Smooth muscle cell (in vitro differentiated cells): Measurements from ENCODE around the gene NPY1R. TPM values are rescaled to one million over a fixed set of nuclear protein-coding genes. Genes with fewer than 3 reads are reported as not detected.

Source experiments
- DNase-seq: peaks from one replicate; lab custom pipeline; 2025; ENCODE audit not compliant: unreplicated experiment; lab: John Stamatoyannopoulos, UW
- H2AFZ ChIP-seq: fragments of 200-600 bp; sonication (generic); 2 replicates; pipeline ENCODE4 v1.6.0; 2016; ENCODE audit warnings: antibody characterized with exemption, low read depth, mild to moderate bottlenecking
- H3F3A ChIP-seq: fragments of 200-600 bp; sonication (generic); 2 replicates; pipeline ENCODE4 v1.6.0; 2017; ENCODE audit warnings: antibody characterized with exemption, low read depth
- H3K27ac ChIP-seq: fragments of 200-600 bp; sonication (generic); 2 replicates; pipeline ENCODE4 v1.5.1; 2016; ENCODE audit warnings: low read depth, mild to moderate bottlenecking
- H3K27me3 ChIP-seq: fragments of 200-600 bp; sonication (generic); 2 replicates; pipeline ENCODE4 v1.6.1; 2016; ENCODE audit warnings: low read depth, mild to moderate bottlenecking
- H3K36me3 ChIP-seq: fragments of 200-600 bp; sonication (generic); 2 replicates; pipeline ENCODE4 v1.5.1; 2016; ENCODE audit warnings: low read depth
- H3K4me1 ChIP-seq: fragments of 200-600 bp; sonication (generic); 2 replicates; pipeline ENCODE4 v1.5.1; 2016; ENCODE audit warnings: low read depth
- H3K4me2 ChIP-seq: fragments of 200-600 bp; sonication (generic); 2 replicates; pipeline ENCODE4 v1.6.0; 2016; ENCODE audit warnings: mild to moderate bottlenecking
- H3K4me3 ChIP-seq: fragments of 200-600 bp; sonication (generic); 2 replicates; pipeline ENCODE4 v1.5.1; 2016; ENCODE audit warnings: mild to moderate bottlenecking
- H3K79me2 ChIP-seq: fragments of 200-600 bp; sonication (generic); 2 replicates; pipeline ENCODE4 v1.6.0; 2016; ENCODE audit warnings: low read depth, mild to moderate bottlenecking
- H3K9ac ChIP-seq: fragments of 200-600 bp; sonication (generic); 2 replicates; pipeline ENCODE4 v1.6.0; 2016; ENCODE audit warnings: low read depth
- H3K9me3 ChIP-seq: fragments of 200-600 bp; sonication (generic); replicated peaks from 2 replicates; pipeline ENCODE4 v1.5.1; 2016; ENCODE audit warnings: low read depth
- H4K20me1 ChIP-seq: fragments of 200-600 bp; sonication (generic); 2 replicates; pipeline ENCODE4 v1.6.0; 2016; ENCODE audit warnings: low read depth
- WGBS: methylation state at CpG from one replicate; pipeline ENCODE4 v1.1.7; 2016; ENCODE audit warnings: low lambda C conversion rate; 5-methylcytosine and 5-hydroxymethylcytosine counted together
- polyA plus RNA-seq: library from polyadenylated mRNA; unstranded; fragments of >200 nt; fragmentation: Nextera tagmentation; extraction: Ambion mirVana; gene quantifications from 2 replicates; pipeline ENCODE4 v1.2.1, GENCODE V29; 2016
- total RNA-seq: library from RNA; depleted of rRNA; stranded (reverse); fragments of >200 nt; gene quantifications from 2 replicates; pipeline ENCODE4 v1.2.3, GENCODE V29; 2014
- TF ChIP-seq, protein P1 (sequence below): fragments of 200-600 bp; sonication (generic); IDR thresholded peaks from 2 replicates; pipeline ENCODE4 v1.5.1; 2017; ENCODE audit warnings: borderline replicate concordance, mild to moderate bottlenecking, antibody characterized with exemption; ENCODE audit not compliant: insufficient read depth, poor library complexity, severe bottlenecking

Gene NPY1R
- total and polyA plus RNA-seq, 2 experiments from 2014 or later, result 18.3 to 44.9 TPM

DNA sequence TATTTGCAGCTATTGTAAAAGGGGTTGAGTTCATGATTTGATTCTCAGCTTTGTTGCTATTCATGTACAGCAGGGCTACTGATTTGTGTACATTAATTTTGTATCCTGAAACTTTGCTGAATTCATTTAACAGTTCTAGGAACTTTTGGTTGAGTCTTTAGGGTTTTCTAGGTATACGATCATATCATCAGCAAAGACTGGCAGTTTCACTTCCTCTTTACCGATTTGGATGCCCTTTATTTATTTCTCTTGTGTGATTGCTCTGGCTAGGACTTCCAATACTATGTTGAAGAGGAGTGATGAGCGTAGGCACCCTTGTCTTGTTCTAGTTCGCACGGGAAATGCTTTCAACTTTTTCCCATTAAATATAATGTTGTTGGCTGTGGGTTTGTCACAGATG lies 48.1 kb downstream of the NPY1R start:
- no peaks in the 10 kb centered on the region for H3K36me3 ChIP-seq
- no peak overlapping the region for H3K27ac ChIP-seq
- no peak overlapping the region for H3K4me2 ChIP-seq
- no peak overlapping the region for H3K4me3 ChIP-seq
- H4K20me1 ChIP-seq, result no peaks in the 10 kb centered on the region
- no peaks in the 10 kb centered on the region for H3K9me3 ChIP-seq
- no peaks in the 10 kb centered on the region for H3K27me3 ChIP-seq
- TF ChIP-seq, protein P1, sequence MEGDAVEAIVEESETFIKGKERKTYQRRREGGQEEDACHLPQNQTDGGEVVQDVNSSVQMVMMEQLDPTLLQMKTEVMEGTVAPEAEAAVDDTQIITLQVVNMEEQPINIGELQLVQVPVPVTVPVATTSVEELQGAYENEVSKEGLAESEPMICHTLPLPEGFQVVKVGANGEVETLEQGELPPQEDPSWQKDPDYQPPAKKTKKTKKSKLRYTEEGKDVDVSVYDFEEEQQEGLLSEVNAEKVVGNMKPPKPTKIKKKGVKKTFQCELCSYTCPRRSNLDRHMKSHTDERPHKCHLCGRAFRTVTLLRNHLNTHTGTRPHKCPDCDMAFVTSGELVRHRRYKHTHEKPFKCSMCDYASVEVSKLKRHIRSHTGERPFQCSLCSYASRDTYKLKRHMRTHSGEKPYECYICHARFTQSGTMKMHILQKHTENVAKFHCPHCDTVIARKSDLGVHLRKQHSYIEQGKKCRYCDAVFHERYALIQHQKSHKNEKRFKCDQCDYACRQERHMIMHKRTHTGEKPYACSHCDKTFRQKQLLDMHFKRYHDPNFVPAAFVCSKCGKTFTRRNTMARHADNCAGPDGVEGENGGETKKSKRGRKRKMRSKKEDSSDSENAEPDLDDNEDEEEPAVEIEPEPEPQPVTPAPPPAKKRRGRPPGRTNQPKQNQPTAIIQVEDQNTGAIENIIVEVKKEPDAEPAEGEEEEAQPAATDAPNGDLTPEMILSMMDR, result no peak
- no peak for DNase-seq
- no peaks in the 10 kb centered on the region for H3F3A ChIP-seq
- H2AFZ ChIP-seq, result no peak overlapping the region
- WGBS, result 95% methylated on average over 5 of the region's 5 CpGs
- no peaks in the 10 kb centered on the region for H3K4me1 ChIP-seq
- H3K79me2 ChIP-seq, result no peaks in the 10 kb centered on the region
- H3K9ac ChIP-seq, result no peak overlapping the region

GRCh38 chr4:163280703-163281519 lies 51.5 kb downstream of the NPY1R start:
- 47% methylated on average over 3 of the region's 3 CpGs for WGBS
- Histone ChIP-seq H3K27ac (no peak overlapping the region), H3K4me1 (no peaks in the 10 kb centered on the region), H4K20me1 (no peaks in the 10 kb centered on the region), H3K36me3 (no peaks in the 10 kb centered on the region), H3K27me3 (no peaks in the 10 kb centered on the region), H3K4me2 (no peak overlapping the region), H3K9ac (no peak overlapping the region), H3K79me2 (no peaks in the 10 kb centered on the region), H2AFZ (no peak overlapping the region), H3K9me3 (no peaks in the 10 kb centered on the region), H3F3A (no peaks in the 10 kb centered on the region), H3K4me3 (no peak overlapping the region)
- DNase-seq, result no peak
- TF ChIP-seq, protein P1, result no peak

DNA sequence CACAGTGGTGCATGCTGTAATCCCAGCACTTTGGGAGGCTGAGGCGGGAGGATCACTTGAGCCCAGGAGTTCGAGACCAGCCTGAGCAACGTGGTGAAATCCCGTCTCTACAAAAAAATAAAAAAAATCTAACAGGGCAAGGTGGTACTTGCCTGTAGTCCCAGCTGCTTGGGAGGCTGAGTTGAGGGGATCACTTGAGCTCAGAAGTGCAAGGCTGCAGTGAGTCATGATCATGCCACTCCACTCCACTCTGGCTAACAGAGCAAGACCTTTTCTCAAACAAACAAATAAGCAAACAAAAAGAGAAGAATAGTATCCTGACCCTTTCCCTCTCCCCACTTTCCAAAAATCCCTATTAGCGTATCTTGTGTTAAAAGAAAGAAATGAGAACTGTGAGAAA lies 52.7 kb downstream of the NPY1R start:
- TF ChIP-seq, protein P1, result no peak
- no peak overlapping the region for H3K27ac ChIP-seq
- H3K36me3 ChIP-seq, result no peaks in the 10 kb centered on the region
- H3K27me3 ChIP-seq, result no peaks in the 10 kb centered on the region
- no peak overlapping the region for H2AFZ ChIP-seq
- no peaks in the 10 kb centered on the region for H3K79me2 ChIP-seq
- no peaks in the 10 kb centered on the region for H3K9me3 ChIP-seq
- DNase-seq, result no peak
- no peak overlapping the region for H3K4me3 ChIP-seq
- H3F3A ChIP-seq, result no peaks in the 10 kb centered on the region
- no peaks in the 10 kb centered on the region for H4K20me1 ChIP-seq
- H3K4me2 ChIP-seq, result no peak overlapping the region
- H3K4me1 ChIP-seq, result no peaks in the 10 kb centered on the region
- no peak overlapping the region for H3K9ac ChIP-seq
- WGBS, result 83% methylated on average over 5 of the region's 5 CpGs

GRCh38 chr4:163274861-163275260 lies 57.5 kb downstream of the NPY1R start:
- Histone ChIP-seq H3K4me2 (no peak overlapping the region), H3K36me3 (no peaks in the 10 kb centered on the region), H3K27me3 (no peaks in the 10 kb centered on the region), H3K4me3 (no peak overlapping the region), H4K20me1 (no peaks in the 10 kb centered on the region), H3K27ac (no peak overlapping the region), H3F3A (no peaks in the 10 kb centered on the region), H3K9ac (no peak overlapping the region), H2AFZ (no peak overlapping the region), H3K79me2 (no peaks in the 10 kb centered on the region), H3K9me3 (no peaks in the 10 kb centered on the region), H3K4me1 (no peaks in the 10 kb centered on the region)
- 91% methylated on average over 3 of the region's 3 CpGs for WGBS
- TF ChIP-seq, protein P1, result no peak
- no peak for DNase-seq
